ENCODE results near the gene CX3CL1. TPM values are rescaled to one million over a fixed set of nuclear protein-coding genes. Genes with fewer than 3 reads are reported as not detected.

Gene CX3CL1
- total and polyA plus RNA-seq, 7 donors: 3.3 to 13.5 (median 6.2) TPM

DNA sequence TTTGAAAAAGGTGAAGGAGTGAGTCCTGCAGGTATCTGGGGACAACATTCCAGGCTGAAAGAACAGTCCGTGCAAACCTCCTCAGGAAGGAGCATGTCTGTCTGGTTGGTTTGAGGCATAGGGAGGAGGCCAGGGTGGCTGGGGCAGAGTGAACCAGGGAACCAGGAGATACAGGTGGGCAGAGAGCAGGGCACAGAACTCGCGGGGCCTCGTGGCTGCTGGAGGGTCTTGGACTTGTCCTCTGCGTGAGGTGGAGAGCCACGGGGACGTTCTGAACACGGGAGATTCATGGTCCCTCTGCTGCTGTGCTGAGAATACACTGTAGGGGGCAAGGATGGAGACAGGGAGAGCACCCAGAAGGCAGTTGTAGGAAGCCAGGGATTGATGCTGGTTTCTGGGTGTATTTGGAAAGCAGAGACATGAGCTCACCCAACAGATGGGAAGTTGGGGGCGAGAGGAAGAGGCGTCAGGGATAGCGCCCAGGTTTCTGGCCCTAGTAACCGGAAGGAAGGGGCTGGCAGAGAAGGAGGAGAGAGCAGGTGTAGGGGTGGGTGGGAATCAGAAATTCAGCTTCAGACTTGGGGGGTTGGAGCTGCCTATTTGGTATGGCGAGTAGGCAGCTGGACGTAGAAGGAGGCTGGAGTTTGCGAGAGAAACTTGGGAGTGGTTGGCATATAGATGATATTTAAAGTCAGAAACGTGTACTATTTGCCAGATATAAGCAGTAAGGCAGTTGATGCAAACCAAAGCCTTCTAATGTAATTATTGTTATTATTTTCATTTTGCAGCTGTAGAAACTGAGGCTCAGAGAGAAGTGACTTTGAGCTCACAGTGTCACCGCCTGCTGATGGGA is 31.9 kb downstream of the CX3CL1 start, which contains the start of gene CCL17:
Gene CCL17, plus strand, starts transcription at position 803 of the 853 bp plus-strand sequence. CDS start 9,166 bp downstream, outside the sequence.
- Histone ChIP-seq H3K27me3 (ENCODE audit: insufficient read depth in 3 of 3, low read length in 2 of 3) (peaks cover 0 to 4% (median 0%) of the 10 kb centered on the region in 3 donors), H3K4me1 (no peaks in the 10 kb centered on the region), H3K4me3 (no peak within 1 kb of the TSS), H3K36me3 (ENCODE audit: insufficient read depth in 1 of 2, low read depth in 1 of 2) (no peaks in the 10 kb centered on the region), H3K9me3 (no peaks in the 10 kb centered on the region), H3K27ac (no peak within 1 kb of the TSS)
- intact Hi-C loops (cut with DNase I): no loop called here
- TF ChIP-seq, protein P1, sequence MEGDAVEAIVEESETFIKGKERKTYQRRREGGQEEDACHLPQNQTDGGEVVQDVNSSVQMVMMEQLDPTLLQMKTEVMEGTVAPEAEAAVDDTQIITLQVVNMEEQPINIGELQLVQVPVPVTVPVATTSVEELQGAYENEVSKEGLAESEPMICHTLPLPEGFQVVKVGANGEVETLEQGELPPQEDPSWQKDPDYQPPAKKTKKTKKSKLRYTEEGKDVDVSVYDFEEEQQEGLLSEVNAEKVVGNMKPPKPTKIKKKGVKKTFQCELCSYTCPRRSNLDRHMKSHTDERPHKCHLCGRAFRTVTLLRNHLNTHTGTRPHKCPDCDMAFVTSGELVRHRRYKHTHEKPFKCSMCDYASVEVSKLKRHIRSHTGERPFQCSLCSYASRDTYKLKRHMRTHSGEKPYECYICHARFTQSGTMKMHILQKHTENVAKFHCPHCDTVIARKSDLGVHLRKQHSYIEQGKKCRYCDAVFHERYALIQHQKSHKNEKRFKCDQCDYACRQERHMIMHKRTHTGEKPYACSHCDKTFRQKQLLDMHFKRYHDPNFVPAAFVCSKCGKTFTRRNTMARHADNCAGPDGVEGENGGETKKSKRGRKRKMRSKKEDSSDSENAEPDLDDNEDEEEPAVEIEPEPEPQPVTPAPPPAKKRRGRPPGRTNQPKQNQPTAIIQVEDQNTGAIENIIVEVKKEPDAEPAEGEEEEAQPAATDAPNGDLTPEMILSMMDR (IDR thresholded peaks at IDR 0.05): no peak
- DNase-seq (no peak), ATAC-seq (no peak)
- 50 to 59% (median 52%) methylated on average over 17 of the region's 17 CpGs for WGBS, 3 donors

DNA sequence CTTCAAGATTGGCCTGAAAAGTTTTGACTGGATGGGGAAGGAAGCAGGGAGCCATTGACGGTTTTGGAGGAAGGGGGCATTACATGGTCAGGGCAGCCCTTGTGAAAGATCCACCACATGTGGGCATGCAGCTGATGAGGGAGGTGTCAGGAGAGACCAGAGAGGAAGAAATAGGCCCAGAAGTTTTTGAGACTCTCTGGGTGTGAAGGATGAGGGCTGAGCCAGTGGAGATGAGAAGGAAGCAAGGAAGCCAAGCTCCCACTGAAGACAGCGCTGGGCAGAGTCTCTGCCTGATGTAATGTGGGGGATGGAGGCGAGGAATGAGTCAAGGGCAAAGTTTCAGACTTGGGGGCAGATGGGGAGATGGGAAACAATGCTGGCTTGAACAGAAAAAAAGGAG is 32.8 kb downstream of the CX3CL1 start:
- intact Hi-C loops (cut with DNase I): no loop called here
- H3K4me1 ChIP-seq: no peaks in the 10 kb centered on the region
- WGBS, 3 donors: 50 to 76% (median 73%) methylated on average over 3 of the region's 3 CpGs
- DNase-seq: no peak
- TF ChIP-seq, protein P1 (IDR thresholded peaks at IDR 0.05): no peak
- no peak overlapping the region for H3K4me3 ChIP-seq
- H3K9me3 ChIP-seq: no peaks in the 10 kb centered on the region
- peaks cover 0 to 4% (median 0%) of the 10 kb centered on the region in 3 donors for H3K27me3 ChIP-seq (ENCODE audit: insufficient read depth in 3 of 3, low read length in 2 of 3)
- H3K36me3 ChIP-seq (ENCODE audit: insufficient read depth in 1 of 2, low read depth in 1 of 2): no peaks in the 10 kb centered on the region
- ATAC-seq: no peak
- no peak overlapping the region for H3K27ac ChIP-seq

DNA sequence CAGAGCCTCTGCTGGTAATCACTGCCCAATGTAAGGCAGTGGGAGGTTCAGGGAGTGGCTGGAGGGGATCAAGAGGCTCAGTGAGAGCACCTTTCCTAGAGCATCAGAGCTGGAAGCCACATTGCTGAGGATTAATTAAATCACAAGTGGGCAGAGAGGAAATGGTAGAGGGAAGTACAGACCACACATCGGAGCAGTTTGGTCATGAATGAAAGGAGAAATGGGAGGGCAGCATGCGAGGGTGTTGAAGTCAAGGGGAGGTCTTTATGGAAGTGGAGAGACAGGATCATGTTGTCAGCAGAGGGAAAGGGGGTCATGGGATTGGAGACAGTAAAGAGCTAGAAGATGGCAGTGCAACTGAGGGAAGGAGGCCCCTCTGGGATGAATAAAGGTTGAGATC is 34.6 kb downstream of the CX3CL1 start:
- no peak overlapping the region for H3K27ac ChIP-seq
- no peak for DNase-seq
- H3K4me3 ChIP-seq: no peak overlapping the region
- TF ChIP-seq, protein P1 (IDR thresholded peaks at IDR 0.05): no peak
- peaks cover 0 to 9% (median 0%) of the 10 kb centered on the region in 3 donors for H3K27me3 ChIP-seq (ENCODE audit: insufficient read depth in 3 of 3, low read length in 2 of 3)
- no peaks in the 10 kb centered on the region for H3K9me3 ChIP-seq
- no peaks in the 10 kb centered on the region for H3K4me1 ChIP-seq
- no peaks in the 10 kb centered on the region for H3K36me3 ChIP-seq (ENCODE audit: insufficient read depth in 1 of 2, low read depth in 1 of 2)
- intact Hi-C loops (cut with DNase I): no loop called here
- WGBS, 3 donors: 56 to 62% (median 62%) methylated on average over 2 of the region's 2 CpGs
- ATAC-seq: no peak

DNA sequence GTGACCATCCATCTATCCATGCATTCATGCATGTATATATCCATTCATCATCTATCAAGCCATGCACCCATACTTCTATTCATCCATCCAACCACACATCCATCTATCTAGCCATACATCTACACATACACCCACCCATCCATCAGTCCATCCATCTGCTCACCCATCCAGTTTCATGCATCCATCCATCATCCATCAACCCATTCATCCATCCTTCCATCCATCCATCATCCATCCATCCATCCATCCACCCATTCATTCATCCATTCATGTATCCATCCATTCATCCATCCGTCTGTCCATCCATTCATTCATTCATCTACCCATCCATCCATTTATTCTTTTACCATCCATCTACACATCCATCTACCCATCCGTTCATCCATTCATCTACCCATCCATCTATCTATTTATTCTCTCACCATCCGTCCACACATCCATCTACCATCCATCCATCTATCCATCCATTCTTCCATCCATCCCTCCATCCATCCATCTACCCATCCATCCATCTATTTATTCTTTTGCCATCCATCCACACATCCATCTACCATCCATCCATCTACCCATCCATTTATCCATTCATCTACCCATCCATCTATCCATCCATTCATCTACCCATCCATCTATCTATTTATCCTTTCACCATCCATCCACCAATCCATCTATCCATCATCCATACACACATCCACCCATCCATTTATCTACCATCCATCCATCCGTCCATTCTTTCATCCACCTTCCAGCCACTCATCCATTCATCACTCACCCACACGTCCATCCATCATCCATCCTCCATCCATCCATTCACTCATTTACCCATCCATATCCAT is 35.4 kb downstream of the CX3CL1 start:
- intact Hi-C loops (cut with DNase I): no loop called here
- no peak overlapping the region for H3K27ac ChIP-seq
- 89 to 95% (median 94%) methylated on average over 5 of the region's 5 CpGs for WGBS, 3 donors

More for the DNA sequence above, 35.4 kb downstream of the CX3CL1 start:
- H3K4me3 ChIP-seq: no peak overlapping the region
- DNase-seq (no peak), ATAC-seq (no peak)
- H3K27me3 ChIP-seq (ENCODE audit: insufficient read depth in 3 of 3, low read length in 2 of 3): peaks cover 0 to 9% (median 0%) of the 10 kb centered on the region in 3 donors
- H3K9me3 ChIP-seq: no peaks in the 10 kb centered on the region
- TF ChIP-seq, protein P1 (IDR thresholded peaks at IDR 0.05): no peak
- no peaks in the 10 kb centered on the region for H3K36me3 ChIP-seq (ENCODE audit: insufficient read depth in 1 of 2, low read depth in 1 of 2)
- no peaks in the 10 kb centered on the region for H3K4me1 ChIP-seq

All from psoas muscle (tissue), 8 donors.